ENCODE results near the gene WNT11. TPM values are rescaled to one million over a fixed set of nuclear protein-coding genes. Genes with fewer than 3 reads are reported as not detected.

WNT11 gene
- polyA plus RNA-seq, 6 donors from 2014 or later: 0.13 TPM; not detected in 5

DNA sequence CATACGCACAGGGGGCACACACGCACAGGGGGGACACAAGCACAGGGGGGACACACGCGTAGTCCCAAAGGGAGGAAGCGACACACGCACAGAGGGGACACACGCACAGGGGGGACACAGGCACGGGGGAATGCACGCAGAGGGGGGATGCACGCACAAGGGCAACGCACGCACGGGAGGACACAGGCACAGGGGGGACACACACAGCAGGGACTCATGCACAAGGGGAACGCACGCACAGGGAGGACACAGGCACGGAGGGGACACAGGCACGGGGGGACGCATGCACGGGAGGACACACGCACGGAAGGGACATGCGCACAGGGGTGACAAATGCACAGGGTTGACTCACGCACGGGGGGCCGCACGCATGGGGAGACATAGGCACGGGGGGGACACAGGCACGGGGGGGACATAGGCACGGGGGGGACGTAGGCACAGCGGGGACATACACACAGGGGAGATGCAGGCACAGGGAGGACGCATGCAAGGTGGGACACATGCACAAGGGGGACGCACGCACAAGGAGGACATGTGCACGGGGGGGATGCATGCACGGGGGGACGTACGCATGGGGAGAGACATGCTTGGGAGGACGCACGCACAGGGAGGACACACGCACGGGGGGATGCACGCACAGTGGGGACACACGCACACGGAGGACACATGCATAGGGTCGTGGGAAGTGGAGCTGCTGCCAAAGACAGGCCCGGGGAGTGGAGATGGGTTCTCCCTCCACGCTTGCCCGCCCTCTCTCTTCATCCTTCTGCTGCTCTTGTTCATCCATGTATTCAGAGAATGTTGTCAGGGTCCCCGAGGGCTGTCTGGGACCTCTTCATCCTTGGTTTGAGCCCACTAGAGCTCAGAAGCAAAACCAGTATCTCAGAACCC, 41.2 kb downstream of the WNT11 start:
- H3K4me1 Mint-ChIP-seq: no peaks in the 10 kb centered on the region
- ATAC-seq (ENCODE audit: low read depth in 2 of 2) (no peak), DNase-seq (no peak)
- no peaks in the 10 kb centered on the region for H3K36me3 Mint-ChIP-seq
- no peaks in the 10 kb centered on the region for H3K9me3 Mint-ChIP-seq
- peak overlapping the region in 1 of 6 donors; percentile 20 for H3K27ac Mint-ChIP-seq
- peaks cover 0 to 20% (median 7%) of the 10 kb centered on the region in 3 donors for H3K27me3 Mint-ChIP-seq
- no peak overlapping the region for H3K4me3 Mint-ChIP-seq

DNA sequence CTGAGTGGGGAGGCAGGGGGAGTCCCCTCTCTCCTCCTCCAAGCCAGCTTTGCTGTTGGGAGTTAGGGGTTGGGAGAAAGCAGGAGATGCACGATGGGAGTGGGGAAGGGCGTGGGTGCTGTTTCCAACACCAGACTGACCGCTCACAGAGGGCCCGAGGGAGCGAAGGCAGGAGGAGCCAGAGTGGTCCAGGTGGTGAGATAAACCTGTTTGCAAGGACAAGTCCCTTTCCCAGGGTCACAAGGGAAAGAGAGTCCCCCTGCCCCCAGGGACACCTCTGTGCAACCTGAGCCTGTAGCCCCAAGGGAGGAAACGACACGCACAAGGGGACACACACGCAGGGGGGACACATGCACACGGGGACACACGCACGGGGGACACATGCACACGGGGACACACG, 42.2 kb downstream of the WNT11 start:
- no peak overlapping the region for H3K27ac Mint-ChIP-seq
- ATAC-seq (ENCODE audit: low read depth in 2 of 2): no peak
- H3K4me3 Mint-ChIP-seq: no peak overlapping the region
- H3K27me3 Mint-ChIP-seq: peaks cover 0 to 20% (median 7%) of the 10 kb centered on the region in 3 donors
- DNase-seq: no peak
- no peaks in the 10 kb centered on the region for H3K4me1 Mint-ChIP-seq
- no peaks in the 10 kb centered on the region for H3K36me3 Mint-ChIP-seq
- H3K9me3 Mint-ChIP-seq: no peaks in the 10 kb centered on the region

DNA sequence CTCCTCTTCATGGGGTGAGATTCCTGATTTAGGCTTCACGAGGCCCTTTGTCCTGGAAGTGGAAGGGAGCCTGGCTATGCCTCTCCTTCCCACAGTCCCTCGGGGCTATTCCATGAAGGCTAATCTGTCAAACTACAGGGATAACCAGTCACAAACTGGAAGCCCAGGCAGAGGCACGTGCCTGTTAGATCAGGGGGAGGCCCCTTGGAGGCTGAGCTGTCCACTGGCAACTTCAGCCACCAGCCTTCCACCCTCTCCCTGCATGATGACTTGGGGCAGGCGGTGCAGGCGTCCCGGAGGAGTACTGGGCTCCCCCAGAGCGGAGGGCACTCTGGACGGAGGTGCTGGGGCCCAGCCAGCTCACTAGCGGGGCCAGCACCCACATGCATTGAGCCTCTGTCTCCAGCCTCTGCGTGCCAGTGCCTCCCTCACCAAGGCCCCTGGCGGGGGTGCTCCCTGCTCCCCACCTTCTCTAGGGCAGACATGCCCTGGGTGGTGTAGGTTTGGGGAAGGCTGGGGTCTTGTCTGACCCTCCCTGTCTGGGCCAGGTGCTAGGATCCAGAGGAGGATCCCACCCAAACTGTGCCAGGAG, 42.9 kb downstream of the WNT11 start:
- ATAC-seq (ENCODE audit: low read depth in 2 of 2) (no peak), DNase-seq (no peak)
- Mint-ChIP-seq H3K9me3 (no peaks in the 10 kb centered on the region), H3K27me3 (peaks cover 0 to 20% (median 7%) of the 10 kb centered on the region in 3 donors), H3K27ac (no peak overlapping the region), H3K4me1 (no peaks in the 10 kb centered on the region), H3K36me3 (no peaks in the 10 kb centered on the region), H3K4me3 (no peak overlapping the region)

DNA sequence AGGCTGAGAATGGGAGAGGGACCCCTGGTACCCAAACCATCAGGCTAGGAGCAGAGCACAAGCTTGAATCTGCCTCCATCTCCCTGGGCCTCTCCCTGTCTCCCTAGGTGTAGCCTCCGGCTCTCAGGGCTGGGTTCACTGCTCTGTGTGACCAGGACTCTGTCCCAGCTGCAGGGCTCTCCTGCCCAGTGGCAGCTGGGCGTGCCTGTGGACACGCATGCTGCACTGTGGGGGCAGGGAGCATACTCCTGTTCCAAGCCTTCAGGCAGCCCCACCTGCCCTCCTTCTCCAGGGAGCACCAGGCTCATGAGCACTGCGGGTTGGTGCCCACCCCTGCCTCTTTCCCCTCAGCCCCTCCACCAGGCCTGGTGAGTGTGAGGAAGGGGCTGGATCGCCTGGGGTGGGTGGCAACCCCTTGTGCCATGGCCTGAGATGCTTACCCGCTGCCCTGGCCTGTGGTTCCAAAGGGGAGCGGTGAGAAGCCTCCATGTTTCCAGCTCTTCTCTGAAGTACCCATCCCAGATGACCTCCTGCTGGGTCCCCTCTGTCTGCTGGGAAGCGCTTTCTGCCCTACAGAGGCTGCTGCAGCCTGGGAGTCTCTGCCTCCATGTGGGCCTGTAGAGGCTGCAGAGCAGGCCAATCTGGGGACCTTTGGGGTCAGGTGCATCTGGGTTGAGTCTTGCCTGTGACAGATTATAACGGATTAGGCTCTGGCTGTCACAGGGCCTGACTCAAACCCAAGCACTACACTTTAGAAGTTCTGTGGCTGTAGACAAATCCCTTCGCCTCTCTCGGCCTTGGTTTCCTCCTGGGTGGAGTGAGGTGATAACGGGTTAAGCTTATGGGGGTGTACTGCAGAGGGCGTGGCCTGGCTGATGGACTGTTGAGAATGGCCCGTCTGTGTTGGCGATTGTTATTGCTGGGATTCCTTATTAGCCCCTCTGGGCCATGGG, 43.7 kb downstream of the WNT11 start:
- Mint-ChIP-seq H3K36me3 (no peaks in the 10 kb centered on the region), H3K9me3 (no peaks in the 10 kb centered on the region), H3K4me3 (no peak overlapping the region), H3K27ac (peak overlapping the region in 1 of 6 donors; percentile 41), H3K4me1 (no peaks in the 10 kb centered on the region), H3K27me3 (peaks cover 0 to 20% (median 7%) of the 10 kb centered on the region in 3 donors)
- ATAC-seq (ENCODE audit: low read depth in 2 of 2) (no peak), DNase-seq (no peak)

DNA sequence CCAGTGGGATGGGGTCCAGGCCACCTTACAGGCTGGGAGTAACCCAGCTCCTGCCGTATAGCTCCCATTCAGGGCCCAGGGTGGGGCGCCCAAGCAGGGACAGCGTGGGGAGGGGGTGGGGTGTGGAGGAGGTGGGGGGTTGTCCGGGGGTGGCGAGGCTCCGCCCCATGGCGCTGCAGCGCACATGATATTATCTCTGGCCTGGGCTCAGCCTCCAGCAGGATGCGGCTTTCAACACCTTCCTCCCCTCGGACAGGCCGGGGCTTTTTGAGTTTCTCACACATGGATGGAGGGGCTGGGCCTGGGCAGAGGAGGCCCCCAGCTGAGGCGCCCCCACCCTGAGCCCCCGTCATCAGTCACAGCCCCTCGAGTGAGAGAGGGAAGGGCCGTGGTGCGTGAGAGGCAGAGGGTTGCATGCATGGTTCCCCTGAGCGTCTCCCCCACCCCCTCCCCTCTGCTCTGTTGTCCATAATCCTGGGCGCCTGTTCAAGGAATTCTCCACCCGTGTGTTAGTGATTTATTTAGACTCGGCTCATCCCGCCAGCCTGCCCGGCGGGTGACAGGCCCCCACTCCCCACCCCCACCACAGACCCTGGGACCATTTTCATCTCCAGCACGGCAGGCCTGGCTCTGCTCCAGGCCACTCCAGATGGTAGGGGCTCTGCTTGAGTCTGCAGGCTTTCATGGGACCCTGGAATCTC, 44.9 kb downstream of the WNT11 start:
- no peaks in the 10 kb centered on the region for H3K36me3 Mint-ChIP-seq
- peaks cover 4 to 25% (median 12%) of the 10 kb centered on the region in 3 donors for H3K27me3 Mint-ChIP-seq
- no peak overlapping the region for H3K27ac Mint-ChIP-seq
- H3K4me1 Mint-ChIP-seq: no peaks in the 10 kb centered on the region
- DNase-seq (no peak), ATAC-seq (ENCODE audit: low read depth in 2 of 2) (peak; percentile 36 to 45)
- peaks cover 0 to under 1% (median 0%) of the 10 kb centered on the region in 7 donors for H3K9me3 Mint-ChIP-seq
- no peak overlapping the region for H3K4me3 Mint-ChIP-seq

DNA sequence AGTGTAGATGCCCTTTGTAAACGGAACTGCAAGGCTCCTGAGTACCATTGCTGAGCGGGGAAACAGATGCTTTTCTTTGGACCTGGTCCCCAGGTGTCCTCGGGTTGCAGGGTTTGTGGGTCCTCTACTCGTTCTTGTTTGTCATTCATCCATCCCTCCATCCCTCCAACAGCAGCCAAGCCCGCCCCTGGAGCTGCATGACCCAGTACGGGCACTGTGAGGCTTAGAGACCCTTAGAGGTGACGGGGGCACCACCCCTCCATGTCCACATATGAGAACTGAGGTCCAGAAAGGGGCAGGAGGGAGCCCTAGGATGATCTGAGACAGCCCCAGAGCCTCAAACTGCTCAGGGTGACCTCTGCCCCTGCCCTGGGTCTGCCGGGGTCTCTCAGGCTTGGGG, 45.4 kb downstream of the WNT11 start:
- H3K27ac Mint-ChIP-seq: no peak overlapping the region
- H3K4me1 Mint-ChIP-seq: no peaks in the 10 kb centered on the region
- H3K36me3 Mint-ChIP-seq: no peaks in the 10 kb centered on the region
- no peak for ATAC-seq (ENCODE audit: low read depth in 2 of 2)
- peaks cover 0 to 1% (median 0%) of the 10 kb centered on the region in 7 donors for H3K9me3 Mint-ChIP-seq
- no peak for DNase-seq
- peaks cover 5 to 28% (median 15%) of the 10 kb centered on the region in 3 donors for H3K27me3 Mint-ChIP-seq
- peak overlapping the region in 1 of 8 donors; percentile 52 for H3K4me3 Mint-ChIP-seq

DNA sequence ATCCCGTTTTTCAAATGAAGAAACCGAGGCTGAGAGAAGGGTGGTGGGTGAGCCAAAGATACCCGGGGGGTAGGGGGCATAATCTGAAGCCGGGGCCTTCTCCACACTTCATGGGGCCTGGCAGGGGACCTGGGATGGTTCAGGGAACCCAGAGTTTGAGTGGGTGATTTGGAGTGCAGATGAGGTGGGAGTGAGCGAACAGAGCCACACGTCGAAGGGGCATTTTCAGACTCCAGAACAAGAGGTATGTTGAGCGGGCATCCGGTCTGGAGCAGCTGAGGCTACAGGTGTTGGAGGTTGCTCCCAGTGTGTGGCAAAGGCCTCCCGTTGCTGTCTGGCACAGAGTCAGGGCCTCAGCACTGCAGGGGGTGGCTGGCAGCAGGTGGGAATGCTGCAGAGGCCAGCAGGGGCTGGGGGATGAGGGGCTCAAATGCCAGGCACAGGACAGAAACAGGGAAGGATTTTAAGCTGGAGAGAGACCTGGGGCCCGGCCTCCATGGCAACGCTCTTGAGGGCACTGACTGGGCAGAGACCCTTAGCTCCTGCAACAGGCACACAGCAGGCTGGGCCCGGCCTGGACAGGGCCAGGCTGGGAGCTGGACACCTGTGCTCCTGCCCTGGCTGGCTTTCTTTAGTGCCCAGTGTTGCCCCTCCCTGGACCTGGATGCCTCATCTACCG, 46.2 kb downstream of the WNT11 start:
- no peak overlapping the region for H3K27ac Mint-ChIP-seq
- H3K27me3 Mint-ChIP-seq: peaks cover 5 to 24% (median 19%) of the 10 kb centered on the region in 3 donors
- ATAC-seq (ENCODE audit: low read depth in 2 of 2): no peak

DNA sequence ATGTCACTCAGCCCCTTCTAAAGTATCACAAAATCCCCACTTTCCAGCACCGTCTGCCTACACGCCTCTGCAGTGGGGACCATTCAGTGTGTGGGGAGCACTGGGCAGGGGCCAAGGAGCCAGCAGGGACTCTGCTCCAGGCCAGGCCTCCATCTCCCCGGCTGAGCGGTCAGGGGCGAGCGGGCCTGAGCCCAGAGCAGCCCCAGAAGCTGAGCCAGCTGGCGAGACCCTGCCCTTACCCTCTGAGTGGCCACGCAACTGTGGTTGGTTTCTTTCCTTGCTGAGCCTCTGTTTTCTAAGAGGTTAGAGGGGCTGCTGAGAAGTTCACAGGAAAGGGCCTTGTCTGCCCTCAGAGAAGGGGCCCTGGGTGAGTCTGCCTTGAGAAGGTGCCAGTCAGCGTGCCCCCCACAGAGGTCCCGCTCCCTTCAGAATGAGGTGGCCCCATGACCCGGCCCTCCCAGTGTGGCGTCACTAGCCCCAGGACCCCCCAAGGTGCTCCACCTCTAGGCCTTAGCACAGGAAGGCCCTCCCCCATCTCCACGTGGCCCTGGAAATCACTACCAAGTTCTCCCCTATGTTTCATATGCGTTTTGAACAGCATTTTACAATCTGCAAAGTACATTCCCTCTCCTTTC, 46.9 kb downstream of the WNT11 start:
- no peak overlapping the region for H3K27ac Mint-ChIP-seq
- peaks cover 0 to 1% (median 0%) of the 10 kb centered on the region in 7 donors for H3K9me3 Mint-ChIP-seq
- H3K4me1 Mint-ChIP-seq: peaks cover 0 to 2% (median 0%) of the 10 kb centered on the region in 3 donors
- DNase-seq (no peak), ATAC-seq (ENCODE audit: low read depth in 2 of 2) (no peak)
- H3K27me3 Mint-ChIP-seq: peaks cover 5 to 19% (median 17%) of the 10 kb centered on the region in 3 donors
- no peak overlapping the region for H3K4me3 Mint-ChIP-seq
- H3K36me3 Mint-ChIP-seq: no peaks in the 10 kb centered on the region

More for the DNA sequence above, 46.2 kb downstream of the WNT11 start:
- Mint-ChIP-seq H3K4me3 (no peak overlapping the region), H3K9me3 (peaks cover 0 to 1% (median 0%) of the 10 kb centered on the region in 7 donors), H3K4me1 (no peaks in the 10 kb centered on the region), H3K36me3 (no peaks in the 10 kb centered on the region)
- DNase-seq: no peak

DNA sequence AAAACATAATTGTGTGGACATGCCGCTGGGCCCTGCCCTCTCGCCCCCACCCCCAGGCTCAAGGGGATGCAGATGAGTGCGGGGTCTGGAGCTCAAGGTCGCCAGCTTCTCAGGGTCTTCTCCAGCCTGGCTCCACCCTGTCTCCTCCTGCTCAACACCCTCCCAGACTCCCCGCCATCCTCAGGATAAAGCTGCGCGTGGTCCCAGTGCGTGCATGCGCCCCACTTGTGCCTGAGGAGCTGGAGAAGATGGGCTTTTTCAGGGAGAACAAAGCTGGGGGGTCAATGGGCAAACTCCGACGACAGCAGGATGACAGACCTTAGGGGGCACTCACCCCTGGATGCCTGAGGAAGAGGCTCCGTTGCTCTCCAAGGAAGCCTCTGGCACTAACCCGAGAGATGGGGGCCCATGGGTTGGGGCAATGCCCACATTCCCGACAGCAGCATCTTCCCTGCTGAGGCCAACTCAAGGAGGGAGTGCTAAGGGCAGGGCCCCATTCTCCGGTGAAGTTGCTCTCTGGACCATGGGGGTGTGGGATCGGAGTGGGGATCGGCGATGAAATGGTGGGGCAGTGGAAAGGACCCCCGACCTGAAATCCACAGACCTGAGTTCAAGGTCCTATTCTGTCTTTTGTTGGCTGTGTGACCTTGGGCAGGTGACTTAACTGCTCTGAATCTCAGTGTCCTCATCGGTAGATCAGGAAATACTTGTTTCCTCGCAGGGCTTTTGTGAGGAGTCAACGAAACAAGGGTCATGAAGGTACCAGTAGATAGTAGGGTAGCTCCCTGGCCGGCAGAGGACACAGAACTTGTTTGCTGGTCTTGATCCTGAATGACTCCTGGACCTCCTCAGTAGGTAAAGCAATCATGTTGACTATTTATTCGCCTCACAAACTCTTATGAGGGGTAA, 47.7 kb downstream of the WNT11 start:
- H3K9me3 Mint-ChIP-seq: peaks cover 0 to 1% (median 0%) of the 10 kb centered on the region in 7 donors
- no peak overlapping the region for H3K4me3 Mint-ChIP-seq
- H3K27ac Mint-ChIP-seq: no peak overlapping the region
- DNase-seq (no peak), ATAC-seq (ENCODE audit: low read depth in 2 of 2) (no peak)
- H3K4me1 Mint-ChIP-seq: peaks cover 0 to 10% (median 5%) of the 10 kb centered on the region in 3 donors
- peaks cover 5 to 13% (median 9%) of the 10 kb centered on the region in 3 donors for H3K27me3 Mint-ChIP-seq
- H3K36me3 Mint-ChIP-seq: no peaks in the 10 kb centered on the region

DNA sequence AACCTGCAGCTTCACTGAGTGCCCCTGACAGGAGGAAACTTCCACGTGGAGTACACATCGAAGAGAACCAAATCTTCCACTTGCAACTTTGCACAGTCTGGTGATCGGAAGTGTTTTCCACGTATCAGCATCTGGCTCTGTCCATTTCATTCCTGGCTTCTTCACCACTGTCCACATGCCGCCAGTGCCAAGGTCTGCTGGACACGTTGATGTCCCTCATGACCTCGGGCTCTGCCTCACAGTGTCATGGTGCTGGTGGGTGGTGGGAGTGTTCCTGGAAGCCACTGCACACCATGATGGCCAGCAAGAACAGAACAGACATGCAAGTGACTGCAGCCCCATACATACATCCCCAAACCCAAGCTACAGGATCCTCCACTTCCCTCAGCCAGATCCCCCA, 48.4 kb downstream of the WNT11 start:
- Mint-ChIP-seq H3K4me3 (no peak overlapping the region), H3K9me3 (peaks cover 0 to 1% (median 0%) of the 10 kb centered on the region in 7 donors), H3K36me3 (no peaks in the 10 kb centered on the region), H3K4me1 (peaks cover 7 to 17% (median 13%) of the 10 kb centered on the region in 3 donors), H3K27ac (no peak overlapping the region), H3K27me3 (peaks cover 5 to 11% (median 8%) of the 10 kb centered on the region in 3 donors)
- no peak for ATAC-seq (ENCODE audit: low read depth in 2 of 2)
- no peak for DNase-seq

DNA sequence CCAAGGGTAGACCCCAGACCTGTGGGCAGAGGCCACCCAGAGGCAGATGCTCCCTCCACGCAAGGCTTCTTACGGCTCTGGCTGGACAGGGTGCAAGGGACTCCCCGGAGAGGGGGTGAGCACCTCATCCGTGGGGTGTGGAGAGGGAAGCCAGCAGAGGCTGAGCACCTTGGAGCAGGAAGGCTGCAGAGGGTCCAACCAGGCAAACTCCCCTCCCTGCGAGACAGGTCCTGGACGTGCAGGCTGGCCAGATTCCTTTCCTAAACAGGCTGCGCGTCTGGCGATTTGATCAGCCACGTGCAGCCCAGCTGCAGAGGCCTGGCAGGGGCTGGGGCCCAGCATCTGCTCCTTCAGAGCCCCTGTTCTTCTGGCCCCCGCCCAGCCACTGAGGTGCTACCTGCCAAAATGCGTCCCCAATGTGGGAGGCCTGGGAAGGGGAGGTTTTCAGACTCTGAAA, 49.3 kb downstream of the WNT11 start:
- ATAC-seq (ENCODE audit: low read depth in 2 of 2) (no peak), DNase-seq (no peak)
- peaks cover 16 to 26% (median 21%) of the 10 kb centered on the region in 3 donors for H3K4me1 Mint-ChIP-seq
- no peaks in the 10 kb centered on the region for H3K36me3 Mint-ChIP-seq
- H3K27me3 Mint-ChIP-seq: peaks cover 5 to 14% (median 8%) of the 10 kb centered on the region in 3 donors
- H3K4me3 Mint-ChIP-seq: no peak overlapping the region
- no peak overlapping the region for H3K27ac Mint-ChIP-seq
- peaks cover 0 to 1% (median 0%) of the 10 kb centered on the region in 7 donors for H3K9me3 Mint-ChIP-seq
